BLaER1 (cell line): ENCODE measurements around the gene CHST9.
"Not testable (repeated sequence)": the region's sequence is repeated elsewhere in the genome, so short reads cannot be mapped to it uniquely, and the experiment has no call there.

Experiments used
- H3K27ac ChIP-seq: shearing (Covaris generic); formaldehyde crosslinking; 2 replicates; pipeline ENCODE4 v1.8.1; 2022
- H3K27me3 ChIP-seq: shearing (Covaris generic); formaldehyde crosslinking; 2 replicates; pipeline ENCODE4 v1.8.1; 2022
- H3K36me3 ChIP-seq: shearing (Covaris generic); formaldehyde crosslinking; 2 replicates; pipeline ENCODE4 v1.8.1; 2022
- H3K4me1 ChIP-seq: shearing (Covaris generic); formaldehyde crosslinking; 2 replicates; pipeline ENCODE4 v1.8.1; 2022
- H3K4me2 ChIP-seq: shearing (Covaris generic); formaldehyde crosslinking; 2 replicates; pipeline ENCODE4 v1.8.1; 2022
- H3K4me3 ChIP-seq: shearing (Covaris generic); formaldehyde crosslinking; 2 replicates; pipeline ENCODE4 v1.8.1; 2022
- H3K9ac ChIP-seq: shearing (Covaris generic); formaldehyde crosslinking; 2 replicates; pipeline ENCODE4 v1.8.1; 2022
- H3K9me3 ChIP-seq: shearing (Covaris generic); formaldehyde crosslinking; 2 replicates; pipeline ENCODE4 v1.8.1; 2022
- H4K20me1 ChIP-seq: shearing (Covaris generic); formaldehyde crosslinking; 2 replicates; pipeline ENCODE4 v1.8.1; 2022
- Cebpa-rat ChIP-seq: shearing (Covaris generic); IDR thresholded peaks from 2 replicates; pipeline ENCODE4 v1.8.1; 2022

The CHST9 gene

DNA sequence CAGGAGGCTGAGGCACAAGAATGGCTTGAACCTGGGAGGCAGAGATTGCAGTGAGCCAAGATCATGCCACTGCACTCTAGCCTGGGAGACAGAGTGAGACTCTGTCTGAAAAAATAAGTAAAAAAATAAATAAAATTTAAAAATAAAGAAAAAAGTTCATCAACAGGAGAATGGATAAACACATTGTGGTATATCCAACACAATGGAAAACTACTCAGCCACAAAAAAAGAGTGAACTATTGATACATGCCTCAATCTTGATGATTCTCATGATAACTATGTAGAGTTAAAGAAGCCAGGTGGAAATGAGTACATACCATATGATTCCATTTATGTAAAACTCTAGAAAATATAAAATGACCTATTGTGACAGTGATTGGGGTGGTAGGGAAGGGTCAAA is 195.3 kb downstream of the CHST9 start:
- Histone ChIP-seq H3K27ac (no peak overlapping the region), H3K4me1 (no peaks in the 10 kb centered on the region), H3K4me3 (no peak overlapping the region), H3K27me3 (no peaks in the 10 kb centered on the region), H3K4me2 (no peak overlapping the region), H3K9me3 (peaks cover 9% of the 10 kb centered on the region; the same call in 1 of the 2 replicates), H3K36me3 (no peaks in the 10 kb centered on the region), H4K20me1 (no peaks in the 10 kb centered on the region), H3K9ac (no peak overlapping the region)
- no peak for TF ChIP-seq Cebpa-rat

DNA sequence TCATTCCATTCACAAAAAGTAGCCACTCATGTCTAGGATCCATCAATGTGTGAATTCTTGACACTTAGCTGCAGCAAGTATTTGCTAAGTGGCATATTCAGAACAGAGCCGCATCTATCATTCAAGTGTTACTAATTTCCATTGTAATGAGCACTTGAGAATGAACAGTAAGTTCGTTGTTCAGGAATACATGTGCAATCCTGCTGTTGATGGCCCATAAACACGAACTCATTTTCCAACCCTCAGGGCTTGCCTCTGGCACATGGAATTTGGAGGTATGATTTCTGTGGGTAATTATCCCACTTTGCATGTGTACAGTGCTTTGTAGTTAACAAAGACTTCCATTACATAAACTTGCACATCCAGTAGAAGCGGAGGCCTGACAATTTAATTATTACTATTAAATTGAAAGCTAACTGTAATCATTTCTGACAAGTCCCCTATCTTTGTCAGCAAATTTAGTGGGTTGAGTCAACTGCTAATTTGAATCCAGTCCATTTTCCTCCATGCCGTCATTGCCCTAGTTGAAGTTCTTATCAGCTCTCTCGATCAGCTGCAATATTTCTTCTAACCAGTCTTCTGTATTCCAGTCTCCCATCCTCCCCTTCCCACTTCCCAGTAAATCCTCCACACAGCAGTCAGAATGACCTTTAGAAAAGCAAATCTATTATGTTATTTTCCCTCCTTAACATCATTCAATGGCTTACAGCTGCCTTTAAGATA is 203.6 kb downstream of the CHST9 start:
- no peak overlapping the region for H3K27ac ChIP-seq
- peaks cover 32% of the 10 kb centered on the region for H3K4me1 ChIP-seq
- H4K20me1 ChIP-seq: no peaks in the 10 kb centered on the region
- H3K4me3 ChIP-seq: no peak overlapping the region
- H3K4me2 ChIP-seq: no peak overlapping the region
- H3K9ac ChIP-seq: no peak overlapping the region
- H3K36me3 ChIP-seq: no peaks in the 10 kb centered on the region
- H3K9me3 ChIP-seq: no peaks in the 10 kb centered on the region
- no peaks in the 10 kb centered on the region for H3K27me3 ChIP-seq
- TF ChIP-seq Cebpa-rat: no peak

DNA sequence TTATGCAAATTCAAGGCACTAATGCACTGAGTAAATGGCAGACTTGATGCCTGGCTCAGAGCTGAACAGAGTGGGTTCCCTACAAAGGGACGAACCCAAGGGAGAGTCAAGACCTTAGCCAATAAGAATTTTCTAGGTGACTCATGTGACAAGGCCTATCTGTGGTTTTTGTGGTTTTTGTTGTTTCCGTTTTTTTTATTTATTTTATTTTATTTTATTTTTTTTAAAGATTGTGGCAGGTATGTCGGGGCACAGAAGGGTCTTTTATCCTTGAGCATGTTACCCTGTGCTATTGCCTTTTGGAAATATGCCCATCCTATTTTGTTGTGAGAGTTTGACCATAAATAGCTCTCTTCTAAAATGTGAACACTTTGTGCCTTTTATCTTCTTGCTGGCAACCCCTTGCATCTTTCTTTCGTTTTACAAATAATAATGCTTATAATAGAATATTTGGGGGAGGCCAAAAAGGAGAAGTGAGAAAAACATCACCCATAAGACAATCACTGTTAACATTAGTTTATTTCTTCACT is 206.2 kb downstream of the CHST9 start:
- TF ChIP-seq Cebpa-rat: no peak
- Histone ChIP-seq H3K4me3 (no peak overlapping the region), H3K9ac (no peak overlapping the region), H4K20me1 (no peaks in the 10 kb centered on the region), H3K36me3 (no peaks in the 10 kb centered on the region), H3K4me1 (peaks cover 39% of the 10 kb centered on the region), H3K27me3 (no peaks in the 10 kb centered on the region), H3K9me3 (no peaks in the 10 kb centered on the region), H3K4me2 (peak overlapping the region; percentile 75), H3K27ac (peak overlapping the region; percentile 5; the same call in 1 of the 2 replicates)

DNA sequence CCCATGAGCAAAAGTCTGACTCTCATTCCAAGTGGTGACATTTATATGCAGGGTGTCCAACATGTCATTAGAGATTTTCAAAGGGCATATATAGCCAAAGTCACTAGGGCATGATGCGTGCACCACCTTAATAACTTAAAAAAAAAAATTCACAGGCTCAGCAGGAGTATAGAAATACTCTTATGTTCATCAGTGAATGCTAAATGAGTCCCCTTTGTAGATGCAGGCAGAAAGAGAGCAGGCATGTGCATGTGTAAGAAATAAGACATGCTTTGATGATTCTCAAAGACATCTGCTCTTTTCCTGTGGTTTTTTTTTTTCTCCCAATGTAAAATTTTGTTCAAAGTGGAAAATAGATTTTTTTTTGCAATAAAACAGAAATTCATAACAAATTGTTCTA is 207.3 kb downstream of the CHST9 start:
- Histone ChIP-seq H3K4me1 (peaks cover 39% of the 10 kb centered on the region), H4K20me1 (no peaks in the 10 kb centered on the region), H3K27me3 (no peaks in the 10 kb centered on the region), H3K4me2 (peak overlapping the region; percentile 75), H3K27ac (no peak overlapping the region), H3K4me3 (no peak overlapping the region), H3K9ac (no peak overlapping the region), H3K9me3 (no peaks in the 10 kb centered on the region), H3K36me3 (no peaks in the 10 kb centered on the region)
- no peak for TF ChIP-seq Cebpa-rat

DNA sequence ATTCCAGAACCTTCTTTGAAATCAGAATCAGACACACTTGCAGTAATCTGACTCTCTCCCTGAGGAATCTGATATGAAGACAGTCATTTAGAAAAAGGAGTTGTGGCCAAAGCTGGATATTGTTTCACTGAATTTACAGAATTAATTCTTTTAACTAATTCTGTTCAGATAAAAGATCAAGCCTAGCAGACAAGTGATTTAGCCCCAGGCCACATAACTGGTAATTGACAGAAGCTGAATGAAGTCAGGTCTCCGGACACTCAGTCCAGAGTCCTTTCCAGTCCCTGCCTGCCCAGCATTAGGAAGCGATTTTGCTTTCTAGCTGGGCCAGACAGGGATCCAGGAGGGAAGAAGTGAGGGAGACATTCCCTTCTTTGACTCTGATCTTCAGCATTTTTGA is 208.9 kb downstream of the CHST9 start:
- Histone ChIP-seq H3K27me3 (no peaks in the 10 kb centered on the region), H3K36me3 (no peaks in the 10 kb centered on the region), H3K4me2 (peak overlapping the region; percentile 75), H3K4me3 (no peak overlapping the region), H3K9ac (0 out of 2 replicates have a peak overlapping the region, but pooled peaks have one; percentile 0), H4K20me1 (no peaks in the 10 kb centered on the region), H3K4me1 (peaks cover 39% of the 10 kb centered on the region), H3K27ac (no peak overlapping the region), H3K9me3 (no peaks in the 10 kb centered on the region)
- no peak for TF ChIP-seq Cebpa-rat

DNA sequence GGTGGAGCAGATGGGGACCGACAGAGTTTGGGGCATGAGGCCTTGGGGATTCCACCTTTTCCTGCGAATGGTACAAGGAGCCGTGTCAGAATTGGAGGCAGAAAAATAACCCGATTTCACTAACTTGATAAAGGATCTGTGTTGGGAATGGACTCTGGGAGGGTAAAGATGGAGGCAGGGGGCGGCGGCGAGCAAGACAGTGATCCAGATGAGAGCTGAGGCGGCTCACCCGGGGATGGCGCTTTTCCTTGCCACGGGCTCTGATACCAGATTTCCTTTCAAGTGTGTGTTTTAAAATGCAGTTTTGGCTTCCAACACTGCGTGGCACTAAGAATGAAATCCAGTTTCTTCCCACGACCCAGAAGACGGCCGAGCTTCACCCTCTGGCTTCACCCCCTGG is 212.6 kb downstream of the CHST9 start:
- not testable (repeated sequence) for H3K9me3 ChIP-seq, H3K36me3 ChIP-seq, H3K27me3 ChIP-seq, H3K9ac ChIP-seq, H3K4me3 ChIP-seq, H4K20me1 ChIP-seq, H3K4me2 ChIP-seq, H3K27ac ChIP-seq
- peaks cover 17% of the 10 kb centered on the region for H3K4me1 ChIP-seq

DNA sequence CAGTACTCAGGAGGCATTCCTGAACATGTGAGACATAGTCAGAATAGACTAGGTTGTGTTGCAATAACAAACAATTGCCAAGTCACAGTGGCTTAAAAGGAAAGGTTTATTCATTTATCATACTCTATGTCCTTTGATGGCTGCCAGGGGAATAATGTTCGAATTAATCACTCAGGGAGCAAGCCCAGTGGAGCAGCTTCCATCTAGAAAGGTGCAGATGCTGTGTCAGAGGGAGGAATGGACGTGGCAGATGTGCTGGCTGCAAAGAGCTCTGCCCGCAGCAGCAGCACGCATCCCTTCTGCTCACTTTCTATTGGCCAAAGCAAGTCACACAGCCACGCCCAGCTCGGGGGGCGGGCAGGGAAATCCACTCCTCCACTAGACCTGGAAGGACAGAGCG is 213.7 kb downstream of the CHST9 start:
- TF ChIP-seq Cebpa-rat: no peak
- Histone ChIP-seq H3K4me1 (peaks cover 6% of the 10 kb centered on the region), H3K36me3 (no peaks in the 10 kb centered on the region), H3K9me3 (no peaks in the 10 kb centered on the region), H3K27me3 (no peaks in the 10 kb centered on the region), H4K20me1 (no peaks in the 10 kb centered on the region), H3K9ac (no peak overlapping the region), H3K27ac (no peak overlapping the region), H3K4me3 (no peak overlapping the region), H3K4me2 (no peak overlapping the region)

DNA sequence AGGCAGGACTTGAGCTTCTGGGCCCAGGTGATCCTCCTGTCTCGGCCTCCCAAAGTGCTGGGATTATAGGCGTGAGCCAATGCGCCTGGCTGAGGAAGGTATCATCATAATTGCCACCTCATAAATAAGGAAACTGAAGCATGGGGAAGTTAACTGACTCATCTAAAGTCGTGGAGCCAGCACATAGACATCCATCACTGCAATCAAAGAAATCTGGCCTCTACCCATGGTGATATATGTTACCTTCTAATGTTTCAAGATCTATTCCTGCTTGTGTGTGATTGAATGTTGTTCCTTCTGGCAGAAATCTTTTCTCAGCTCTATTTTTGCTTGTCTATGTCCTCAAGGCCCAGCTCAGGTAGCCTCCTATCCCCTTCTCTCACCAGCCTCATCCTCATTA is 214.5 kb downstream of the CHST9 start:
- Histone ChIP-seq H3K27ac (no peak overlapping the region), H3K36me3 (no peaks in the 10 kb centered on the region), H3K4me1 (no peaks in the 10 kb centered on the region), H3K4me2 (no peak overlapping the region), H3K27me3 (no peaks in the 10 kb centered on the region), H3K9me3 (no peaks in the 10 kb centered on the region), H3K9ac (no peak overlapping the region), H3K4me3 (no peak overlapping the region), H4K20me1 (no peaks in the 10 kb centered on the region)
- TF ChIP-seq Cebpa-rat: no peak

DNA sequence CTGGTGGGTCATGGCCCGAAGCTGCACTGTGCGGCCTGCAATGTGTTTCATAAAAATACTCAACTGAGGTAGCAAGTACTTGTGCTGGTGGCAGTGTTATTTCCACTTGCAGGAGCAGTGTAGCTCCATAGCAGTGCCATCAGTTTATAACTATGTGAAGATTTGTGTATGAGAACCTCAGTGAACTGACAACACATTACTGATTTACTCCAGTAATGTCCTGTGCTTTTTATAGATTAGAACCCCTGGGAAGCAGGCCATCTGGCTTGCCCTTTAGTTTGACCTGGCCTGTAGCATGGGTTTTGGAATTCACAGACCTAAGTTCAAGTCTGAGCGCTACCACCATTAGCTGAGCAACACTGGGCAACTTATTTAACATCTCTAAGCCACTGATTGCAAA is 219.9 kb downstream of the CHST9 start:
- Histone ChIP-seq H3K4me2 (no peak overlapping the region), H3K27me3 (no peaks in the 10 kb centered on the region), H3K27ac (no peak overlapping the region), H3K4me3 (no peak overlapping the region), H3K4me1 (no peaks in the 10 kb centered on the region; the same call in 1 of the 2 replicates), H3K9me3 (no peaks in the 10 kb centered on the region), H3K36me3 (no peaks in the 10 kb centered on the region), H4K20me1 (no peaks in the 10 kb centered on the region), H3K9ac (no peak overlapping the region)
- no peak for TF ChIP-seq Cebpa-rat

DNA sequence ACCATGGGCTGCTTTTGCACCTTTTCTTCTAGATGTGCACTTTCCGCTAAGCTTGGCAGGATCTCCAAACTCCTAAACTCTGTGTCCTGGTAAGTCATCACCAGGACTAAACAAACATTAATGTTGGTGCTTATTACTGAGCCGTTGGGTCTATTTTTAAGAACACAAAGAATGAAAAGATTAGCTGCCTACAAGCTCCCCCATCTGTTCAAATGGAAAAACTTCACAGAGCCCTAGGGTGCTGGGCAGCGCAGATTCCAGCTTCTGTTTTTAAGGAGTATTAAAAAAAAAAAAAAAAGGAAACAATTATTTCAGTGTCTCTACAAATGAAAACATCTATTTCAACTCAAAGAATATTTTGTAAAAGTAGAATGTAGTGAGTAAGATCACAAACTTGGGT is 221.8 kb downstream of the CHST9 start:
- Histone ChIP-seq H4K20me1 (no peaks in the 10 kb centered on the region), H3K9me3 (no peaks in the 10 kb centered on the region), H3K4me1 (no peaks in the 10 kb centered on the region; the same call in 1 of the 2 replicates), H3K36me3 (no peaks in the 10 kb centered on the region), H3K27ac (no peak overlapping the region), H3K27me3 (no peaks in the 10 kb centered on the region), H3K9ac (no peak overlapping the region), H3K4me3 (no peak overlapping the region), H3K4me2 (no peak overlapping the region)
- no peak for TF ChIP-seq Cebpa-rat
